CD8-positive, alpha-beta memory T cell (primary cell): Measurements from ENCODE around the gene BTNL3. TPM values are rescaled to one million over a fixed set of nuclear protein-coding genes. Genes with fewer than 3 reads are reported as not detected.

Experiments
- CTCF ChIA-PET: fragments of 350-600 bp; sonication (Branson Sonifier 250); formaldehyde crosslinking; loops from one replicate; lab custom pipeline; 2021; ENCODE audit warnings: antibody characterized with exemption; lab: Charles Lee
- POLR2A ChIA-PET: fragments of 350-600 bp; sonication (Branson Sonifier 250); formaldehyde crosslinking; loops from one replicate; lab custom pipeline; 2021; ENCODE audit warnings: antibody characterized with exemption; lab: Charles Lee
- DNase-seq, 5 donors: peaks; one replicate each; pipeline versions ENCODE4 v3.0.0 to v3.0.0-alpha.2; 2020 to 2022; ENCODE audit warnings: mixed read lengths in 1 of 5
- H3K27ac ChIP-seq: one replicate; pipeline ENCODE4 v1.7.0; 2013; ENCODE audit warnings: low read depth, mild to moderate bottlenecking, low read length, moderate library complexity
- H3K27me3 ChIP-seq: 2 replicates; pipeline ENCODE4 v1.7.0; 2013; ENCODE audit warnings: low read length, mild to moderate bottlenecking; ENCODE audit not compliant: insufficient read depth, poor library complexity, severe bottlenecking
- H3K36me3 ChIP-seq: 2 replicates; pipeline ENCODE4 v1.7.0; 2013; ENCODE audit warnings: mild to moderate bottlenecking, low read length, moderate library complexity; ENCODE audit not compliant: insufficient read depth
- H3K4me1 ChIP-seq: 2 replicates; pipeline ENCODE4 v1.7.0; 2013; ENCODE audit warnings: mild to moderate bottlenecking, low read length, moderate library complexity; ENCODE audit not compliant: insufficient read depth
- H3K4me3 ChIP-seq: 2 replicates; pipeline ENCODE4 v1.7.0; 2013; ENCODE audit warnings: mild to moderate bottlenecking, low read length
- H3K9me3 ChIP-seq: 2 replicates; pipeline ENCODE4 v1.7.0; 2013; ENCODE audit warnings: mild to moderate bottlenecking, low read length
- H3K27ac Mint-ChIP-seq, 8 donors: one replicate each; pipeline ENCODE4 v1.8.0; 2020 to 2021; ENCODE audit warnings: mixed read lengths in 8 of 8, mild to moderate bottlenecking in 6 of 8, inconsistent platforms in 3 of 8, moderate library complexity in 3 of 8
- H3K27me3 Mint-ChIP-seq, 2 donors: one replicate each; pipeline ENCODE4 v1.8.0; 2020 to 2021; ENCODE audit warnings: mixed read lengths in 2 of 2, mild to moderate bottlenecking in 1 of 2, moderate library complexity in 1 of 2
- H3K36me3 Mint-ChIP-seq, 3 donors: one replicate each; pipeline ENCODE4 v1.8.0; 2020 to 2021; ENCODE audit warnings: mixed read lengths in 3 of 3, inconsistent platforms in 1 of 3, mild to moderate bottlenecking in 1 of 3
- H3K4me1 Mint-ChIP-seq, 3 donors: one replicate each; pipeline ENCODE4 v1.8.0; 2020 to 2021; ENCODE audit warnings: mixed read lengths in 3 of 3, inconsistent platforms in 1 of 3, mild to moderate bottlenecking in 1 of 3
- H3K4me3 Mint-ChIP-seq, 7 donors: one replicate each; pipeline ENCODE4 v1.8.0; 2020 to 2021; ENCODE audit warnings: mixed read lengths in 7 of 7, mild to moderate bottlenecking in 6 of 7, moderate library complexity in 4 of 7, inconsistent platforms in 2 of 7
- H3K9me3 Mint-ChIP-seq, 5 donors: one replicate each; pipeline ENCODE4 v1.8.0; 2020 to 2022; ENCODE audit warnings: mixed read lengths in 5 of 5, mild to moderate bottlenecking in 3 of 5, moderate library complexity in 2 of 5, inconsistent platforms in 1 of 5
- polyA plus RNA-seq: library from polyadenylated mRNA; unstranded; fragments of 300-500 nt; fragmentation: Illumina TruSeq; gene quantifications from one replicate; pipeline ENCODE4 v1.2.3, GENCODE V29; 2021
- total RNA-seq, 2 experiments: library from RNA; stranded (reverse); gene quantifications; one replicate each; pipeline ENCODE4 v1.2.3, GENCODE V29; 2021

BTNL3 gene, protein sequence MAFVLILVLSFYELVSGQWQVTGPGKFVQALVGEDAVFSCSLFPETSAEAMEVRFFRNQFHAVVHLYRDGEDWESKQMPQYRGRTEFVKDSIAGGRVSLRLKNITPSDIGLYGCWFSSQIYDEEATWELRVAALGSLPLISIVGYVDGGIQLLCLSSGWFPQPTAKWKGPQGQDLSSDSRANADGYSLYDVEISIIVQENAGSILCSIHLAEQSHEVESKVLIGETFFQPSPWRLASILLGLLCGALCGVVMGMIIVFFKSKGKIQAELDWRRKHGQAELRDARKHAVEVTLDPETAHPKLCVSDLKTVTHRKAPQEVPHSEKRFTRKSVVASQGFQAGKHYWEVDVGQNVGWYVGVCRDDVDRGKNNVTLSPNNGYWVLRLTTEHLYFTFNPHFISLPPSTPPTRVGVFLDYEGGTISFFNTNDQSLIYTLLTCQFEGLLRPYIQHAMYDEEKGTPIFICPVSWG
- total RNA-seq (not detected), polyA plus RNA-seq (not detected)

DNA sequence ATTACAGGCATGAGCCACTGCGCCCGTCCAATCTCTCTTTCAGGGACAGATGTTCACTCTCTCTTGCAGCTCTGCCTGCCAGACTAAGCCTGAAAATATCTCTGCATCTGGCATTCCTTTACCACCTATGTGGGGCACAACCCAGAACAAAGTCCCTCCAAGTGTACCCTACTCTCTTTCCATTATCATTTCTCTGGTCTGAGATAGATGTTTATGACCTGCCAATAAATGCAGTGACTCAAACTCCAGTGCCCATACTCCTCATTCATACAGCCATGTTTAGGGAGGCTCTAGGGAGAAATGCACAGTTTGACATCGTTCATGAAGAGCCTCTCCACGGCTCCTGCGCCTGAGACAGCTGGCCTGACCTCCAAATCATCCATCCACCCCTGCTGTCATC, at the start of gene BTNL3:
TSS of gene BTNL3 (plus strand) at position 255 of the 400 bp plus-strand sequence. CDS start 183 bp downstream, outside the sequence.
- Histone ChIP-seq H3K27me3 (no peaks in the 10 kb centered on the region), H3K36me3 (no peaks in the 10 kb centered on the region), H3K27ac (no peak within 1 kb of the TSS), H3K4me1 (no peaks in the 10 kb centered on the region), H3K9me3 (no peaks in the 10 kb centered on the region), H3K4me3 (no peak within 1 kb of the TSS)
- Mint-ChIP-seq H3K4me3 (no peak within 1 kb of the TSS), H3K36me3 (no peaks in the 10 kb centered on the region), H3K27me3 (peaks cover 0 to 49% of the 10 kb centered on the region in 2 donors), H3K9me3 (no peaks in the 10 kb centered on the region), H3K27ac (no peak within 1 kb of the TSS), H3K4me1 (no peaks in the 10 kb centered on the region)
- DNase-seq = no peak
- POLR2A ChIA-PET = no interaction called here
- CTCF ChIA-PET = no interaction called here

DNA sequence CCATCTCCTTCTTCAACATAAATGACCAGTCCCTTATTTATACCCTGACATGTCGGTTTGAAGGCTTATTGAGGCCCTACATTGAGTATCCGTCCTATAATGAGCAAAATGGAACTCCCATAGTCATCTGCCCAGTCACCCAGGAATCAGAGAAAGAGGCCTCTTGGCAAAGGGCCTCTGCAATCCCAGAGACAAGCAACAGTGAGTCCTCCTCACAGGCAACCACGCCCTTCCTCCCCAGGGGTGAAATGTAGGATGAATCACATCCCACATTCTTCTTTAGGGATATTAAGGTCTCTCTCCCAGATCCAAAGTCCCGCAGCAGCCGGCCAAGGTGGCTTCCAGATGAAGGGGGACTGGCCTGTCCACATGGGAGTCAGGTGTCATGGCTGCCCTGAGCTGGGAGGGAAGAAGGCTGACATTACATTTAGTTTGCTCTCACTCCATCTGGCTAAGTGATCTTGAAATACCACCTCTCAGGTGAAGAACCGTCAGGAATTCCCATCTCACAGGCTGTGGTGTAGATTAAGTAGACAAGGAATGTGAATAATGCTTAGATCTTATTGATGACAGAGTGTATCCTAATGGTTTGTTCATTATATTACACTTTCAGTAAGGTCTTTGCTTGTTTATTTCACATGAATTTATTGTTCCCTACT, 38.2 kb upstream of the BTNL3 start:
- Mint-ChIP-seq H3K27ac (no peak overlapping the region), H3K36me3 (no peaks in the 10 kb centered on the region), H3K4me1 (no peaks in the 10 kb centered on the region), H3K27me3 (peaks cover 4 to 15% of the 10 kb centered on the region in 2 donors), H3K9me3 (no peaks in the 10 kb centered on the region), H3K4me3 (no peak overlapping the region)
- Histone ChIP-seq H3K27ac (no peak overlapping the region), H3K4me3 (no peak overlapping the region), H3K36me3 (no peaks in the 10 kb centered on the region), H3K27me3 (no peaks in the 10 kb centered on the region), H3K4me1 (no peaks in the 10 kb centered on the region), H3K9me3 (no peaks in the 10 kb centered on the region)
- ChIA-PET POLR2A (no interaction called here), CTCF (no interaction called here)
- no peak for DNase-seq

- ChIA-PET POLR2A (no interaction called here), CTCF (no interaction called here)
- H3K4me3 Mint-ChIP-seq = no peak overlapping the region
- no peak for DNase-seq
- H3K9me3 Mint-ChIP-seq = peaks cover 0 to 4% (median 0%) of the 10 kb centered on the region in 5 donors
- H3K36me3 Mint-ChIP-seq = no peaks in the 10 kb centered on the region
- Histone ChIP-seq H3K4me3 (no peak overlapping the region), H3K4me1 (peaks cover 9% of the 10 kb centered on the region), H3K9me3 (no peaks in the 10 kb centered on the region), H3K27ac (no peak overlapping the region), H3K27me3 (no peaks in the 10 kb centered on the region), H3K36me3 (no peaks in the 10 kb centered on the region)
- H3K4me1 Mint-ChIP-seq = peaks cover 4 to 9% (median 8%) of the 10 kb centered on the region in 3 donors
- H3K27ac Mint-ChIP-seq = no peak overlapping the region
- peaks cover 14 to 60% of the 10 kb centered on the region in 2 donors for H3K27me3 Mint-ChIP-seq
Observed at GRCh38 chr5:180959661-180960060, 29.0 kb upstream of the BTNL3 start.

- no peaks in the 10 kb centered on the region for H3K36me3 Mint-ChIP-seq
- no peak overlapping the region for H3K4me3 ChIP-seq
- POLR2A ChIA-PET = no interaction called here
Observed at GRCh38 chr5:180960209-180960608, 28.4 kb upstream of the BTNL3 start.

GRCh38 chr5:180969406-180969805, 19.2 kb upstream of the BTNL3 start:
- Histone ChIP-seq H3K27ac (no peak overlapping the region), H3K4me1 (no peaks in the 10 kb centered on the region), H3K9me3 (no peaks in the 10 kb centered on the region), H3K27me3 (no peaks in the 10 kb centered on the region), H3K36me3 (no peaks in the 10 kb centered on the region), H3K4me3 (no peak overlapping the region)
- no peak for DNase-seq
- Mint-ChIP-seq H3K27ac (no peak overlapping the region), H3K4me3 (no peak overlapping the region), H3K9me3 (peaks cover 0 to 3% (median 0%) of the 10 kb centered on the region in 5 donors), H3K27me3 (peaks cover 7 to 35% of the 10 kb centered on the region in 2 donors), H3K36me3 (no peaks in the 10 kb centered on the region), H3K4me1 (no peaks in the 10 kb centered on the region)
- ChIA-PET CTCF (no interaction called here), POLR2A (no interaction called here)

More at GRCh38 chr5:180960209-180960608, 28.4 kb upstream of the BTNL3 start:
- H3K4me3 Mint-ChIP-seq = no peak overlapping the region
- peaks cover 4 to 9% (median 8%) of the 10 kb centered on the region in 3 donors for H3K4me1 Mint-ChIP-seq
- no peak for DNase-seq
- no peaks in the 10 kb centered on the region for H3K9me3 ChIP-seq
- CTCF ChIA-PET = no interaction called here
- peaks cover 0 to 4% (median 0%) of the 10 kb centered on the region in 5 donors for H3K9me3 Mint-ChIP-seq
- no peaks in the 10 kb centered on the region for H3K27me3 ChIP-seq
- H3K4me1 ChIP-seq = peaks cover 9% of the 10 kb centered on the region
- H3K36me3 ChIP-seq = no peaks in the 10 kb centered on the region
- H3K27ac ChIP-seq = no peak overlapping the region
- H3K27me3 Mint-ChIP-seq = peaks cover 15 to 65% of the 10 kb centered on the region in 2 donors
- H3K27ac Mint-ChIP-seq = no peak overlapping the region

DNA sequence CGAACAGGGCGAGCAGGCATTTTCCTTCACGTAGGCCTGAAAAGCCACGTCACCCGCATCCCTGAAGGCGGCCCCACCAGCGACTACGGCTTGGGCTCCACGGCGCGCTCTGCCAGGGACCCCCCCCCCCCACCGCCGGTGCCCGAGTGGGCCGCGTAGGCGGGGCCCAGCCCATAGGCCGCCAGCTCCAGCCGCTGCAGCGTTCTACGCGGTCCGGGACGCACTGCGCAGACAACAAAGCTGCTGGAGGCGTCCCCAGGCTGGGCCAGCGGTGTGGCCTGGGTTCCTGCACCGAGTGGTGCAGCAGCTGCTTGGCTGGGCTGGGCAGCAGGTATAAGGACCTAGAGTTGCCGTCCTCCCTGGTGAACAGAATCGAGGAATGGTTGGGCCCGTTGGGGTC, 18.3 kb upstream of the BTNL3 start:
- ChIA-PET POLR2A (no interaction called here), CTCF (no interaction called here)
- Mint-ChIP-seq H3K27me3 (peaks cover 3 to 29% of the 10 kb centered on the region in 2 donors), H3K4me1 (no peaks in the 10 kb centered on the region), H3K27ac (no peak overlapping the region), H3K4me3 (no peak overlapping the region), H3K36me3 (no peaks in the 10 kb centered on the region), H3K9me3 (peaks cover 0 to 3% (median 0%) of the 10 kb centered on the region in 5 donors)
- Histone ChIP-seq H3K27ac (no peak overlapping the region), H3K36me3 (no peaks in the 10 kb centered on the region), H3K9me3 (no peaks in the 10 kb centered on the region), H3K4me3 (no peak overlapping the region), H3K27me3 (no peaks in the 10 kb centered on the region), H3K4me1 (no peaks in the 10 kb centered on the region)
- DNase-seq = no peak

- Histone ChIP-seq H3K27ac (no peak overlapping the region), H3K36me3 (no peaks in the 10 kb centered on the region), H3K9me3 (no peaks in the 10 kb centered on the region), H3K4me3 (no peak overlapping the region), H3K27me3 (no peaks in the 10 kb centered on the region), H3K4me1 (no peaks in the 10 kb centered on the region)
- no peak for DNase-seq
- H3K27ac Mint-ChIP-seq = no peak overlapping the region
- peaks cover 0 to 3% (median 0%) of the 10 kb centered on the region in 5 donors for H3K9me3 Mint-ChIP-seq
- H3K27me3 Mint-ChIP-seq = peaks cover 3 to 24% of the 10 kb centered on the region in 2 donors
- ChIA-PET CTCF (no interaction called here), POLR2A (no interaction called here)
- H3K4me1 Mint-ChIP-seq = no peaks in the 10 kb centered on the region
- no peak overlapping the region for H3K4me3 Mint-ChIP-seq
- no peaks in the 10 kb centered on the region for H3K36me3 Mint-ChIP-seq
Observed at GRCh38 chr5:180970875-180971274, 17.8 kb upstream of the BTNL3 start.

DNA sequence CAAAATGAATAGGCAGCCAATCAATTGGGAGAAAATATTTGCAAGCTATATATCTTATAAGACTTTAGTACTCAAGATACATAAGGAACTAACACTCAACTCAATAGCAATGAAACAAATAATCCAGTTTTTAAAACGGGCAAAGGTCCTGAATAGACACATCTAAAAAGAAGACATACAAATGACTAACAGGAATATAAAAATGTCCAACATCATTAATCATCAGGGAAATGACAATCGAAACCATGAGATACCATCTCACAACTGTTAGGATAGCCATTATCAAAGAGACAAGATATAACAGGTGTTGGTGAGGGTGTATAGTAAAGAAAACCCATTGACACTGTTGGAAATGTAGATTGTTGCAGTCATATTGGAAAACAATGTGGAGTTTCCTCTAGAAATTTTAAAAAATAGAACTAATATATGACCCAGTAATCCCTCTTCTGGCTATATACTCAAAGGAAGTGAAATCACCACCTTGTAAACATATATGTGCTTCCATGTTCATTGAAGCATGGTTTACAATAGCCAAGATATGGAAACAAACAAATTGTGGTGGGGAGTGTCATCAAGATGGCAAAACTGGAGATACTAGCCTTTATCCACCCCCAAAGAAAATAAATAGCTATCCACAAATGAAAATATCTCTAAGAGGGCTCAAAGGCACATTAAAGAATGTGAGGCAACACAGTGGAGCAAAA, 13.9 kb upstream of the BTNL3 start:
- no peaks in the 10 kb centered on the region for H3K36me3 ChIP-seq
- Mint-ChIP-seq H3K27ac (no peak overlapping the region), H3K4me1 (no peaks in the 10 kb centered on the region), H3K9me3 (peaks cover 0 to 3% (median 0%) of the 10 kb centered on the region in 5 donors), H3K4me3 (no peak overlapping the region), H3K36me3 (no peaks in the 10 kb centered on the region), H3K27me3 (no peaks in the 10 kb centered on the region)
- no peak overlapping the region for H3K4me3 ChIP-seq
- CTCF ChIA-PET = no interaction called here
- H3K4me1 ChIP-seq = no peaks in the 10 kb centered on the region
- no peak overlapping the region for H3K27ac ChIP-seq
- POLR2A ChIA-PET = no interaction called here
- DNase-seq = no peak
- H3K9me3 ChIP-seq = no peaks in the 10 kb centered on the region
- H3K27me3 ChIP-seq = no peaks in the 10 kb centered on the region
